SHP77 (cell line): Measurements from ENCODE around the gene DIPK1A.

ENCODE experiments used
- DNase-seq, 2 experiments: peaks; one replicate each; lab custom pipeline; 2025; lab: John Stamatoyannopoulos, UW

Gene DIPK1A

DNA sequence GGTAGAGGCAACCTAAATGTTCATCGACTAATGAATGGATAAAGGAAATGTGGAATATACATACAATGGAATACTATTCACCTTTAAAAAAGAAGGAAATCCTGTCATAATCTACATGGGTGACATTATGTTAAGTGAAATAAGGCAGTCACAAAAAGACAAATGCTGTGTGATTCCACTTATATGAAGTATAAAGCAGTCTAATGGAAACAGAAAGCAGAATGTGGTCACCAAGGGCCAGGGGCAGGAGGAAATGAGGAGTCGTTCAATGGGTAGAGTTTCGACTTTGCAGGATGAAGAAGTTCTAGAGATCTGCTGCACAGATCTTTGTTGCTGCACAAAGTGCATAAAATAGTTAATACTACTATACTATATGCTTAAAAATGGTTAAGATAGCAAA is 7.8 kb downstream of the DIPK1A start:
- DNase-seq = no peak

DNA sequence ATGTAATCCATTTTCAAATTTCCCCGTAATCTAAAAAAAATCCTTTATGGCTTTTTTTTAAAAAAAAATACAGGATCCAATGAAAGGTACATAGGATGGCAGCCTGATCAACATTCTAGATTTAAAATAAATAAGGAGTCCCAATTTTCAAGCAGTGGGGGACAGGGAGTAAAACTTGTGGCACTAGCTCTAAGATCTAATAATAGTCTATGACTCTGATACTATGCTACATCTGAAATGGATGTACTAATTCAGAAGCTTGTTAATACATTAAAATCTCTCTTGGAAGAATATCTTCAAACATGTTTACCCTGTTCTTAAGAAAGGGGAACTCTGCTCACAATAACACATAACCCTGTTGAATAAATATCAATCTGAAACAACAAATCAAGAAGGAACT is 8.5 kb downstream of the DIPK1A start:
- DNase-seq = no peak

DNA sequence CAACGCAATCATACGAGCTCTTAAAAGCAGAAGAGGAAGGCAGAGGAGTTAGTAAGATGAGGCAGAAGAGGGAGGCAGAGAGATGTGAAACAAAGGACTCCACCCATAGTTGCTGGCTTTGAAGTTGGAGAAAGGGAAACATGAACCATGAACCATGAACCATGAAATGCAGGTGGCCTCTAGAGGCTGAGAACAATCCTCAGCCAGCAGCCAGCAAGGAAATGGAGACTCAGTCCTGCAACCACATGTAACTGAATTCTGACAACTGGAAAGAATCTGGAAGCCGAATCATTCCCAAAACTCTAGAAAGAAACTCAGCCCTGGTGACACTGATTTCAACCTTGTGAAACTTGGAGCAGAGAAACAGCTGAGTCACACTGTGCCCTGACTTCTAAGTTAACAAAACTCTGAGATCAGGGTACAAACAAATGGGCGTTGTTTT is 10.1 kb downstream of the DIPK1A start:
- no peak for DNase-seq

DNA sequence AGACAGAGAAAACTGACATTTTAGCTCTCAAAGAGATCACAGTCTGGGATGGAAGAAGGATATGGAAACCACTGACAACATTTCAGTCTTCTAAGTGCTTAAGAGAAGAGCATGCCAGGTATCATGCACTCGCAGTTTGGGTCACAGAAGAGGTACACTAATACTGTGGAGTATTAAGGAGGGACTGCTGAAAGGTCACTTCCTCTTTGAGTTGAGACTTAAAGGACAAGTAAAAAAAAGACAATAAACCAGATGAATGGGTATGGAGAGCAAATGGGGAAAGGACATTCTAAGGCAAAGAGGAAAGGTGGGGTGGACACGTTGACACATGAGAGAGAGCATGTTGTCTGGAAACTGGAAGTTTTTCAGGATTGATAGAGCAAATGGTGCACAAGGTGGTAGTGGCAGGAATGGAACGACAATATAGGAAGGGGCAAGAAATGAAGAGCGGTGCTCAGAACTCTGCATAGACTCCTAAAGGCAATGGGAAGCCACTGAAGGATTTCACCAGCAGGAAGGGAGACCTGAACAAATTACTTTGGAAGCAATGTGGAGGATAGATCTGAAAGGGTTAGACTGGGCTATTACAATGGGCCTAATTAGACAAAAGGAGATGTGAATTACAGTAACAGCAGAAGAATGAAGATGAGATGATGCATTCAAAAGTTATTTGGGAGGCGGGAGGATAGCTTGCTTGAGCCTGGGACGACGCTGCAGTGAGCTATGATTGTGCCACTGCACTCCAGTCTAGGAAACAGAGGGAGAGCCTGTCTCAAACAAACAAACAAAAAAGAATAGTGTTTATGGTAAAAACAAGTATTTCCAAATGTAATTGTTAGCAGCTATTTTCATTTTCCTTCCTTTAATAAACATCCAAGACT is 11.1 kb downstream of the DIPK1A start:
- DNase-seq = no peak

DNA sequence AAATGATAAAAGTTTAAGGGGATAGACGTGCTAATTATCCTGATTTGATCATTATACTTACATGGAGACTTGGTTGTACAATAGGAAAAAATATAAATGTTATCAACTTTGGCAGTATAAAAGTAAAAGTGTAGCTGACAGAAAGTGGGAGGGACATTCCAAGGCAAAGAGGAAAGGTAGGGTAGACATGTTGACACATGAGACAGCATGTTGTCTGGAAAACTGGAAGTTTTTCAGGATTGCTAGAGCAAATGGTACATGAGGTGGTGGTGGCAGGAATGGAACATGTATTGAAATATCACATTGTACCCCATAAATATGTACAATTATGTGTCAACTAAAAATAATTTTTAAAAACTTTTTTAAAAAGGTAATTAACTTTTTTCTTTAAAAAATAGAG is 13.2 kb downstream of the DIPK1A start:
- DNase-seq = no peak

DNA sequence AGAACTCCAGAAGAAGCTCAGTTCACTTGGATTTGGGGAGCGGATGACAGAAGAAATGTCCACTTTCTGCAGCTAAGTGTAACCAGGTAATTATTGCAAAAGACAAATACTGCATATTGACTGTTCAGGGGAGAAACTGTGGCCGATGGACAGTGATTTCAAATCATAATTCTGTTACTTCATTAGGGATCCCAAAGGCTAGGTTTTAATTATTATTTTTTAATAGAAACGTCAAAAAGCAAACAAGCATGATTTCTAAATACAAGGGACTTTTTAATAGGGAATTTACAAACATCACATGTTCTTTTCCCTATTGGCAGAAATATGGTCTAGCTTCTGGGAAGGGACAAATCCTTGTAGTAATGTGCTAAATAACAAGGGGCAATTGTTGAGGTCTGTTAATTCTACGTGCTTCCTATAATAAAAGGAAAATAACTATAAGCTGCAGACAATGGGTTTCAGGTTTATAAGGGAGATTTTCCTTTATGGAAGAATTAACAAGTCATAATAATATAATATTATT is 15.5 kb downstream of the DIPK1A start:
- no peak for DNase-seq

DNA sequence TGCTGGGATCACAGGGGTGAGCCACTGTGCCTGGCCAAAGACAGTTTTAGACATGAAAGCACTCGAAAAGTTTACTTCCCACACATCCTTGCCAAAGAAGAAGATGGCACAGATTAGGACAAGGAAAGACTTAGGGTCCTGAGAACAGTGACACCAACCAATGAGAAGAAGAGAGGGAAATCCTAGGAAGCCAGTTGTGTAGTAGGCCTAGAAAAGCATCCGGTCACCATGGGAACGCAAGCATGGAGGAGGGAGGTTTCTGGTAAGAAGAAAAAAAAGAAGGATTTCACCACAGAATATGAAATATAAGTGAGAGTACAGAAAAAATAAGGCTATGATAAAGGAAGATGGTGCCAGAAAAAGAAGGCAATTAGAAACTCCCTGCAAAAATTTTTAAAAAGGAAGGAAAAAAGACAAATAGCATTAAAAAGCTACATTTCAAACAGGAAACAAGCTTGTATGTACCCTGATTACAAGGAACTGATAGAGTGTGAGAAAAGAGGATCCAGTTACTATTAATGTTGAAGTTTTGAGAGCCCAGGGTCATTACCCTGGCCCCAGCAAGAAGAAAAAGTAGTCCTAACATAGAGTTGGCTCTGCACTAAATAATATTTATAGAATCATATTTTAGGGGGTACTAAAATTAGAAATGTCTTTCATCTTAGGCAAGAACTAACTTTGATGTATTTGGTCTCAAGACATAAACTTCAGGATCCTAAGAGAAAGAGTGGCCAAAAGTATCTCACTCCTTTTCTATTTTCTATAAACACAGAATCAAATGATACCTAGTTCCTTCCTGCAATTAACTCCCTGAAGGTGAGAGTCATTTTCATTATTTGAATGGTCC is 16.1 kb downstream of the DIPK1A start:
- no peak for DNase-seq

DNA sequence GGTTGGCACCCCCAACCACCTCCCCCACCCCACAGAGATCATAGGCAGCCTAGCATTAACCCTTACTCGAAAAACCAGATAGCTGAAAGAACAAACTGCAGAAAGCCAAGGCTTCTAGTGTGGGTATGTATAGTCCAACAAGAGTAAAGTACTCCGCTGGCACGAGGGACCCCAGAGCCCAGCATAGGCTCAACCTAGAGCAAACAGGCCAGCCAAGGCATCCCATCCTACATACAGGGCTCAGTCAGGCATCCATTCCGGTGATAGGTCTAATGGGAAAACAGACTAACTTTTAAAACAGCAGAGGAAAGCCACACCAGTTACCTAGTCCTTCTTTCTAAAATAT is 17.8 kb downstream of the DIPK1A start:
- no peak for DNase-seq

DNA sequence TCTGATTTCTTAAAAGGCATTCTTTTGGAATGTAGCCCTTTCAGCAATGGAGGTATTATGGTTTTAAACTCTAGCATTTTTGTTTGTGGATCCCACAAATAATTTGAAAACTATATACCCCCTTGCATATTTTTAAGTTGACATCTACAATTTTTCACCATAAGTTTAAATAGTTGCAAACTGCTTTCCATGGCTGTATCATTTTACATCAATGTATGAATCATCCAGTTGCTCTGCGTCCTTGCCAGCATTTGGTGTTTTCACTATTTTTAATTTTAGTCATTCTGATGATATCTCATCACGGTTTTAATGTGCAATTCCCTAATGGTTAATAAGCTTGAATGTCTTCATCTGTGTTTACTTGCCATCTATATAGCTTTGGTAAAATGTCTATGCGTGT is 20.7 kb downstream of the DIPK1A start:
- no peak for DNase-seq

DNA sequence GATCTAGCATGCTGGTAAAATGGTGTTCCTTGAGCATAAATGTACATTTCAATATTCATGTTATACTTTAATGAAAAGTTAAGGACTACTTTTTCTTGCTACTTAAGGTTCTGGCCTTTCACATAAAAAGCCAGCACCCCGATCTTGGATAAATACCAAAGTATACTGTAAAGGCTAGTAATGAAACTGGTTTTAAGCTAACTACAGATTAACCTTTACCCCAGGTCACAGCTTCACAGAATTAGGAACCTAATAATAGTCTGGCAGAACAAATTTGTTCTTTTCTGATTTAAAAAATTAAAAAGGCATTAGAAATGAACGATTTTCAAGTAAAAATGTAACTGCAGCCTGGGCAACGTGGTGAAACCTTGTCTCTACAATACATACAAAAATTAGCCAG is 23.5 kb downstream of the DIPK1A start:
- no peak for DNase-seq

DNA sequence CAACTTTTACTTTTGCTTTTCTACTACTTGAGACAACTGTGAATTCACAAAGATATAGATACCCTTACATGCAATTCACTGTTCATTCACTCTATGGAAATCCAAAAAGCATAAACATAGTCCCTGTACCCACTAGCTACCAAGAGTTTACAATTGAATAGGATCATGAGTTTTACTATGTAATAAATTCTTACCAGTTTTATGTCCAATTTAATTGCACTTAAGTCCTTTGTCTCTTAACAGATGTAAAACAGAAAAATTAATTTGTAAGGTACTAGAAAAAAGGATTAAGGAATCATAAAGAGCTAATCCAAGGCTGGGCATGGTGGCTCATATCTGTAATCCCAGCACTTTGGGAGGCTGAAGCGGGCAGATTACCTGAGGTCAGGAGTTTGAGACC is 24.4 kb downstream of the DIPK1A start:
- no peak for DNase-seq

DNA sequence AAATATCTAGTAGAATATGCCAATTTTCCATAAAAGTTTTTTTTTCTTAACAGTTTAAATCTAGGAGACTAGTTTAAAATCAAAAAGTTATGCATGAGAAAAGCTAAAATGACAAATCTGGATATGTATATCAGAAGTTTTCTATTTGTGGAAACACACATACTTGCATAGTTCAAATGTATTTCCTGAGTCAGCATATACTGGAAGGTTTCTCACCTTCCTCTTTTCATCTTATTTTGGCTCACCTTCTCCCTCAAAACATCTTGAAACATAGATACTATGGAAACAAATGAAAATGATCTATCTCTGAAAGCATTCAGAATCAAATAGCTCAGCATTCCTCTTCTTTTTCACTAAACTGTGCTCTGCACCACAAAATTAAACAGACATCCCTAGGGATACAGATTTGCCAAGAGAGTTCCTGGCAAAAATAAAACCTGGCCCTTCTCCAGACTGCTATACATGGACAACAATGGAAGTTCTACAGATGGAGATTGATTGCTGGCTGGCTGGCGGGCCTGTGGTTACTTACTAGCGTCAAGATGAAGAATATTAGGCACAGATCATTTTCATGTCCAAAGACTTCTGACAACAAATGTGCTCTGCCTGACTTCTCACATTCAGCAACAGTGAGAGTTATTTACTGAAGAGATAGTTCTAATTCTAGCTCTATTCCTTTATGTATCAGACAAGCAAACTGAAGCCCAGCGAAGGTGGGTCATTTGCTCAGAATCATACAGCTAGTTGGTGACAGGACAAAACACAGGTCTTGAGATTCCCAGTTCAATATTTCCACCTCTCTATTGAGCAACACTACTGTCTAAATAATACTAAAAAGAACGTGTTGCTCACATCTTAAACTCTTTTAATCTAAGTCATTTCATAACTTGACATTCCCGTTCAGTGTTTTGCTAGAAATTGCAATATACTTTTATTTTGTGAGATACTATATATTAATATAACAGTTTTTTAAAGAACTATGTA is 26.6 kb downstream of the DIPK1A start:
- peak; percentile 39 to 43 for DNase-seq

DNA sequence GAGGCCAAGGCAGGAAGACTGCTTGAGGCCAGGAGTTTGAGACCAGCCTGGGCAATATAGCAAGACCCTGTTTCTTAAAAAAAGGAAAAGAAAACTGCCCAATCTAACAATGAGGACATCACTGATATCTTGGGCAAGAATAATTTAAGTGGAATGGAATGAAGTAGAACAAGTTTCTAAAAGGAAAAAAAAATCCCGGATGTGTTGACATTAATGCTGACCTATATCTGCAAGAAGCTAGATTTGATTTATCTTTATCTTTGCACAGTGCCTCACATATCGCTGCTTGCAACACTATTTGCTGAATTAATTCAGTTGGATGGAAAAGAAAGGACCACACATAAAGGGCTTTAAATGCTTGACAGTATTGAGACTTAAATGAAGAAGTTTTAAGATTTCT is 27.8 kb downstream of the DIPK1A start:
- no peak for DNase-seq

DNA sequence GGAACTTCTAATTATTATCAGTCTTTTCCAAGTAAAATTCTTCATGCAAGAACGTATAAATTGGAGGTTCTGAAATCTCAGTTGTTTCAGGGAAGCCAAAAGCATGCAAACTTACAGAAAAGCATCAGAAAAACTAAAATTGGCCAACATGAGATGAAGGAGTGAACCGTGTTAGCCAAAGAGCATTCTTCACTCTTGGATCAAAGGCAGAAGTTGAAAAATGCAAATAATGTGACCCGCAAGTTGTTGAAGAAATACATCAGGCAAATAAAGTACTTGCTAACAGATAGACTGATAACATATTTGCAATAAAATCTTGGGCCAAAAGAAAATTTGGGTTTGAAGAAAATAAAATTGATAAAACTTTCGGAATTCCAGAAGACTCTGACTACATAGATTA is 29.6 kb downstream of the DIPK1A start:
- DNase-seq = no peak

DNA sequence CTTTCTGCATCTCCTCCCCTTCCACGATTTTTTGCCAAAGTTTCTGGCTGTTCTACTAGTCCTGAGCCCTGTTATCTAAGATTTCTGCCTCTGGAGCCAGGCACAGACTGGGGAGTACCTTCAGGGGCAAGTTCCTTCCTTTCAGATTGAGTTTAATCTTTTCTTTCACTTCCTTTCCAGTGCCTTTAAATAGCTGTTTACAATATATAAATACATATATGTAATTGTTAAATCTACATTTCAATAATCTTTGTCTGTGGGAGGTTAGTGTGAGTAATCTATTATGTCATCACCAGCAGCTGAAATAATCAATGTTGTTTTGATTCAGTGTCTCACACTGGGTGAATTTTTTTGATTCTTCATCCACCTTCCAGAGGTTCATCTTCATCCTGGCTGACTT is 31.8 kb downstream of the DIPK1A start:
- no peak for DNase-seq

DNA sequence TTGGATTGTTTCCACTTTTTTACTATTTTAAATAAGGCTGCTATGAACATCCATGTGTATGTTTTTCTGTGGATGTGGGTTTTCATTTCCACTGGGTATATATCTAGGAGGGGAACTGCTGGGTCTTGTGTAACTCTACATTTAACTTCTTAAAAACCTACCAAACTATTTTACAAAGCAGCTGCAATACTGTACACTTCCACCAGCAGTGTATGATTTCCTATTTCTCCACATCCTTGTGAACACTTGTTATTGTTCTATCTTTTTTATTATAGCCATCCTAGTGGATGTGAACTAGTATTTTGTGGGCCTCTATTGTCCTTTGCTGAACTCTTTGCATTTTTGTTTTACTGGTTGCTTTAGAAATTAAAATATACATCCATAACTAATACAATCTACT is 33.4 kb downstream of the DIPK1A start:
- DNase-seq = no peak

DNA sequence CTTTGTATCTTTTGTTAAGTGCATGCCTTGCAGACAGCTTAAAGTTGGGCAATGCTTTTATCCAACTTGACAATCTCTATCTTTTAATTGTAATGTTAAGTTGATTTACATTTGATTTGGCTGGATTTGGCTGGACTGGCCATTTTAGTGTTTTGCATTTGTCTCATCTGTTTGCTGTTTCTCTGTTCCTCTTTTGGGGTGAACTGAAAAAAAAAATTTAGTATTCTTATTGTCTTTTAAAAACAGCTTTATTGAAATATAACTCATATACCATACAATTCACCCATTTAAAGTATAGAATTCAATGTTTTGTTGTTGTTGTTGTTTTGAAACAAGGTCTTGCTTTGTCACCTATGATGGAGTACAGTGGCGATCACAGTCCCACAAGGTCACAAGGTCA is 34.4 kb downstream of the DIPK1A start:
- no peak for DNase-seq

DNA sequence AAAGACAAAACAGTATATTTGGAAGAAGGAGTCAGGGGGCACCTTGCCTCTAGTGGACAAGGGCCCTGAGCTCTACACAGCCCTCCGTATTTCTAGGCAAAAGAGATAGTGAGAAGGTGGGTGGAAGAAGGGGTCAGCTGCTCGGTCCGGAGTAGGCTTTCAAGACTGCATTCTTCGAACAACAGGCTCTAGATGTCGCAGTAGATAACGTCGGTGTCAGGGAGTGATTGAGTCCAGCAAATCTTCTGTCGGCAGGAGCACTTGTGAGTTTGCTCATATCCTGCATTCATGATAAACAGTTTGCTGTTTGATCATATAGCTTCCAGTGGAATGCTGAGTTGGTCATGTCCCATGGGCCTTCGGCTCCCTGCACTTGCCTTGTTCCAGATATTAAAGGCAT is 36.8 kb downstream of the DIPK1A start:
- DNase-seq = no peak

DNA sequence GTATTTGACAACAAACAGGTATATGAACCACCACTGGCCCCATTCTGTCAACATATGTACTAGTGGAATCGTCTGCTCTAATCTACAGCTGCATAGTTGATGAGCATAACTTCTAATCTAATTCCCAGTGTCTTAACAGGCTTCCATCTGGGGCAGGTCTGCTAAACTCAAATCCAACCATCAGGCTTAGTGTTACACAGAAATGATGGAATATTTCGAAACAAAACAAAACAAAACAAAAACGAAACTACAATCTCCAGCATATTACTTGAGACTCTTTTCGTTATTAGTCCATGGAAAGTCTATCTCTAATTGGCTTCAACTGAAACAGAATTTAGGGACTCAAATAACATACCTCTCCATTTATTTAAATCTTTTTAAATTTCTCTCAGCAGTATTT is 37.6 kb downstream of the DIPK1A start:
- no peak for DNase-seq

DNA sequence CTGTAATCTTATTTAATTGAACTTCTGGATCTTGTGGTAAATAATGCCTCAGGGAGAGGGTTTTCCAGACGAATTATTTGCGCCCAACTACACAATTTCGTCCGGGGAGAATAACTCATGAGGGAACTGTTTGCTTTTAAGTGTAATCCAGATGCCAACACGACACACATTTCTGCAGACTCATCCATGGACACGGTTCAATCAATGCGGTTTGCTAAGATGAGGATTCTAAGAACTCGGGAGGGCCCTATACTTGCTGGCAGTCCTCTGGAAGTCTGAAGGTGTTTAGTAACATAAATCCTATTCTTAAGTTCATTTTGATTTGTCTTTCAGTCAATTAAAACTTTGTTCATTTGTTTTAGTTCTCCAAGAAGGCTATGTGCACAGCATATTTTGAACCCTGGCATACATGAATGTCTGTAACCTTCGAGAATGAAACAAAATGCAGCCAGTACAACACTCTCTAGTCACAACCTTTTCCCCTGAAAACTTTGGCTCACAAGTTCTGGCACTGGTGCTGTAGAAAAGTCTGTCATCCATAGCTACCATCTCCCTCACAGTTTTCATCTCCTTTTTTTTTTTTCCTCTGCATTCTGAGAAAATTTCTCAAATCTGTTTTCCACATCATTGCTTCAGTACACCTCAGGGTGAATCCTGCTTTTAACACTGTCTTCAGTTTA is 38.8 kb downstream of the DIPK1A start:
- no peak for DNase-seq
